K562 (cell line): ENCODE measurements around the gene HOXD12. TPM values are rescaled to one million over a fixed set of nuclear protein-coding genes. Genes with fewer than 3 reads are reported as not detected.

Experiments
- E2F6 ChIP-seq, 2 experiments: IDR thresholded peaks; 2 replicates each; pipeline ENCODE4 v1.6.1; 2011; ENCODE audit warnings: borderline replicate concordance in 1 of 2, control low read depth in 1 of 2, low read depth in 1 of 2, low read length in 1 of 2, mild to moderate bottlenecking in 1 of 2, mixed read lengths in 1 of 2, moderate library complexity in 1 of 2; ENCODE audit not compliant: insufficient read depth in 1 of 2, insufficient read length in 1 of 2, poor library complexity in 1 of 2, severe bottlenecking in 1 of 2; ENCODE audit errors: extremely low read depth in 1 of 2
- HNRNPH1 ChIP-seq: fragments of 200-400 bp; formaldehyde crosslinking; optimal IDR thresholded peaks from 2 replicates; pipeline ENCODE3; 2017; ENCODE audit warnings: low read depth, mild to moderate bottlenecking, low read length, moderate library complexity
- PPARD ChIP-seq: fragments of 250-450 bp; sonication (Bioruptor Pico); IDR thresholded peaks from 2 replicates; pipeline ENCODE4 v1.8.0; 2022; ENCODE audit warnings: inconsistent platforms, mild to moderate bottlenecking, moderate library complexity
- RAD21 ChIP-seq, 2 experiments: fragments of 250-450 bp in 1 of 2; fragments of 450-650 bp in 1 of 2; sonication (Bioruptor Pico) in 1 of 2; formaldehyde crosslinking in 1 of 2; IDR thresholded peaks in 1 of 2; conservative IDR thresholded peaks in 1 of 2; 2 replicates each; pipeline versions ENCODE4 v1.4.0 to v1.8.0; 2020 to 2022; ENCODE audit warnings: mild to moderate bottlenecking in 2 of 2, moderate library complexity in 1 of 2
- RAD51 ChIP-seq: fragments of 450-650 bp; IDR thresholded peaks from 2 replicates; pipeline ENCODE4 v1.7.1; 2016; ENCODE audit warnings: low read depth, mild to moderate bottlenecking, borderline replicate concordance
- TFE3 ChIP-seq: fragments of 450-650 bp; formaldehyde crosslinking; IDR thresholded peaks from 2 replicates; pipeline ENCODE4 v1.4.0; 2020; ENCODE audit warnings: mild to moderate bottlenecking, mixed read lengths
- ZNF75A ChIP-seq: fragments of 450-650 bp; formaldehyde crosslinking; IDR thresholded peaks from 2 replicates; pipeline ENCODE4 v1.4.0; 2020; ENCODE audit warnings: mild to moderate bottlenecking
- polyA plus RNA-seq, 8 experiments: library from polyadenylated mRNA; depleted of rRNA in 4 of 8; stranded (reverse) in 5 of 8; unstranded in 3 of 8; fragments of >200 nt; fragmentation: Nextera tagmentation in 2 of 8; fragmentation: Illumina TruSeq in 1 of 8; extraction: Ambion mirVana in 2 of 8; extraction: Trizol in 1 of 8; gene quantifications; 2 replicates each; pipeline versions ENCODE4 v1.2.1 to v1.2.3, GENCODE V29; 2011 to 2014; ENCODE audit warnings: inconsistent platforms in 1 of 8, missing spikeins in 1 of 8
- total RNA-seq, 7 experiments: library from RNA; depleted of rRNA in 6 of 7; stranded (reverse); fragments of >200 nt in 6 of 7; fragmentation: Illumina TruSeq in 2 of 7; extraction: Trizol in 2 of 7; gene quantifications; 2 replicates each; pipeline versions ENCODE4 v1.2.1 to v1.2.3, GENCODE V29; 2011 to 2021; ENCODE audit warnings: low replicate concordance in 1 of 7

Gene HOXD12
- total and polyA plus RNA-seq, 9 of the 15 experiments (the other 6 are each of a cell fraction or from before 2014, with no cell fraction given): not detected

- peak in 1 of 2 experiments; percentile 25 for TF ChIP-seq E2F6 (IDR thresholded peaks at IDR 0.05; ENCODE audit: borderline replicate concordance in 1 of 2, extremely low read depth in 1 of 2, insufficient read depth in 1 of 2, insufficient read length in 1 of 2, low read depth in 1 of 2, low read length in 1 of 2, poor library complexity in 1 of 2, severe bottlenecking in 1 of 2)
- TF ChIP-seq PPARD (CRISPR knock-in tag): no peak
- TF ChIP-seq HNRNPH1: no peak
- TF ChIP-seq RAD21 (CRISPR knock-in tag; conservative IDR thresholded peaks at IDR 0.05 in 1 of 2, IDR thresholded peaks at IDR 0.05 in 1 of 2): peak in 1 of 2 experiments; percentile 48; a peak in 2 of 4 replicates
- TF ChIP-seq TFE3: peak; percentile 96
- TF ChIP-seq RAD51: peak; percentile 72
- TF ChIP-seq ZNF75A (CRISPR knock-in tag): no peak
- TF ChIP-seq, all 486 proteins: peak for 11
Measured at GRCh38 chr2:176115883-176116813, 16.6 kb downstream of the HOXD12 start, which contains the start of gene HOXD10 (continued).
